H9 (cell line): ENCODE results near the gene NUDT14. TPM values are rescaled to one million over a fixed set of nuclear protein-coding genes. Genes with fewer than 3 reads are reported as not detected.

Experiments used
- DNase-seq: peaks from one replicate; pipeline ENCODE4 v3.0.0-alpha.2; 2017
- H2AFZ ChIP-seq: one replicate; pipeline ENCODE4 v1.6.1; 2013; ENCODE audit warnings: mild to moderate bottlenecking, low read length, control low read depth, moderate library complexity
- H2AK5ac ChIP-seq: 2 replicates; pipeline ENCODE4 v1.6.1; 2013; ENCODE audit warnings: low read length, control low read depth, mixed read lengths; ENCODE audit not compliant: insufficient read length
- H2BK120ac ChIP-seq: one replicate; pipeline ENCODE4 v1.6.1; 2013; ENCODE audit warnings: low read depth, mild to moderate bottlenecking, low read length, control low read depth, inconsistent platforms; ENCODE audit not compliant: poor library complexity, severe bottlenecking
- H2BK12ac ChIP-seq: 2 replicates; pipeline ENCODE4 v1.6.1; 2013; ENCODE audit warnings: low read length, control low read depth, mixed read lengths, low read depth; ENCODE audit not compliant: insufficient read length
- H2BK15ac ChIP-seq: 2 replicates; pipeline ENCODE4 v1.6.1; 2013; ENCODE audit warnings: low read depth, low read length, control low read depth
- H2BK20ac ChIP-seq: one replicate; pipeline ENCODE4 v1.6.1; 2013; ENCODE audit warnings: low read depth, mild to moderate bottlenecking, low read length, control low read depth, inconsistent platforms; ENCODE audit not compliant: poor library complexity, severe bottlenecking
- H2BK5ac ChIP-seq: 2 replicates; pipeline ENCODE4 v1.6.1; 2013; ENCODE audit warnings: low read length, control low read depth, mixed read lengths; ENCODE audit not compliant: insufficient read length
- H3K14ac ChIP-seq: 2 replicates; pipeline ENCODE4 v1.6.1; 2013; ENCODE audit warnings: low read length, control low read depth; ENCODE audit not compliant: insufficient read depth
- H3K18ac ChIP-seq: 2 replicates; pipeline ENCODE4 v1.6.1; 2013; ENCODE audit warnings: low read depth, mild to moderate bottlenecking, mixed read lengths, low read length, control low read depth; ENCODE audit not compliant: insufficient read length
- H3K23ac ChIP-seq: 2 replicates; pipeline ENCODE4 v1.6.1; 2013; ENCODE audit warnings: low read length, control low read depth, mixed read lengths, low read depth; ENCODE audit not compliant: insufficient read length
- H3K23me2 ChIP-seq: 2 replicates; pipeline ENCODE4 v1.6.1; 2013; ENCODE audit warnings: low read depth, mild to moderate bottlenecking, mixed read lengths, low read length, control low read depth; ENCODE audit not compliant: insufficient read length, poor library complexity, severe bottlenecking
- H3K27ac ChIP-seq: 2 replicates; pipeline ENCODE4 v1.5.1; 2013; ENCODE audit warnings: low read length, control low read depth, mixed read lengths, low read depth; ENCODE audit not compliant: insufficient read length
- H3K27me3 ChIP-seq: 2 replicates; pipeline ENCODE4 v1.6.1; 2013; ENCODE audit warnings: low read length, control low read depth, inconsistent platforms; ENCODE audit not compliant: insufficient read depth
- H3K4ac ChIP-seq: 2 replicates; pipeline ENCODE4 v1.6.1; 2013; ENCODE audit warnings: low read depth, mild to moderate bottlenecking, control low read depth, inconsistent platforms, low read length, moderate library complexity
- H3K4me1 ChIP-seq: 2 replicates; pipeline ENCODE4 v1.6.1; 2013; ENCODE audit warnings: low read length, control low read depth, inconsistent platforms; ENCODE audit not compliant: insufficient read depth
- H3K4me2 ChIP-seq: 2 replicates; pipeline ENCODE4 v1.6.1; 2013; ENCODE audit warnings: low read length, control low read depth, mixed read lengths; ENCODE audit not compliant: insufficient read length, insufficient read depth
- H3K56ac ChIP-seq: 2 replicates; pipeline ENCODE4 v1.6.1; 2013; ENCODE audit warnings: low read depth, mild to moderate bottlenecking, mixed read lengths, low read length, control low read depth; ENCODE audit not compliant: insufficient read length
- H3K79me1 ChIP-seq: 2 replicates; pipeline ENCODE4 v1.6.1; 2013; ENCODE audit warnings: low read depth, mild to moderate bottlenecking, moderate library complexity, low read length, control low read depth, inconsistent platforms; ENCODE audit not compliant: insufficient read depth, poor library complexity, severe bottlenecking
- H3K79me2 ChIP-seq: 2 replicates; pipeline ENCODE4 v1.6.1; 2013; ENCODE audit warnings: low read length, control low read depth, inconsistent platforms; ENCODE audit not compliant: insufficient read depth
- H3K9ac ChIP-seq: 2 replicates; pipeline ENCODE4 v1.6.1; 2013; ENCODE audit warnings: low read length, control low read depth, mixed read lengths; ENCODE audit not compliant: insufficient read length; ENCODE audit errors: extremely low read depth
- H3K9me3 ChIP-seq: one replicate; pipeline ENCODE4 v1.6.1; 2013; ENCODE audit warnings: low read depth, low read length, inconsistent platforms; ENCODE audit not compliant: control insufficient read depth
- H3T11ph ChIP-seq: one replicate; pipeline ENCODE4 v1.6.1; 2013; ENCODE audit warnings: mild to moderate bottlenecking, low read length, control low read depth, inconsistent platforms
- H4K20me1 ChIP-seq: one replicate; pipeline ENCODE4 v1.6.1; 2013; ENCODE audit not compliant: control insufficient read depth, insufficient read length, insufficient read depth
- H4K5ac ChIP-seq: 2 replicates; pipeline ENCODE4 v1.6.1; 2013; ENCODE audit warnings: low read depth, mild to moderate bottlenecking, mixed read lengths, low read length, control low read depth; ENCODE audit not compliant: insufficient read length
- H4K8ac ChIP-seq: replicated peaks from 2 replicates; pipeline ENCODE4 v1.6.1; 2013; ENCODE audit warnings: low read length, control low read depth, mixed read lengths, low read depth; ENCODE audit not compliant: insufficient read length
- H4K91ac ChIP-seq: 2 replicates; pipeline ENCODE4 v1.6.1; 2013; ENCODE audit warnings: low read depth, mild to moderate bottlenecking, moderate library complexity, mixed read lengths, low read length, control low read depth; ENCODE audit not compliant: insufficient read length
- H3K27ac Mint-ChIP-seq, 3 experiments: 2 replicates in 2 of 3; 3 replicates in 1 of 3; pipeline ENCODE4 v1.8.0; 2020 to 2021; ENCODE audit warnings: mixed read lengths in 3 of 3, mild to moderate bottlenecking in 1 of 3, moderate library complexity in 1 of 3
- H3K27me3 Mint-ChIP-seq: 2 replicates; pipeline ENCODE4 v1.8.0; 2021; ENCODE audit warnings: low read depth, mild to moderate bottlenecking, moderate library complexity, mixed read lengths
- H3K36me3 Mint-ChIP-seq, 3 experiments: 2 replicates in 2 of 3; 3 replicates in 1 of 3; pipeline ENCODE4 v1.8.0; 2020 to 2021; ENCODE audit warnings: low read depth in 3 of 3, mixed read lengths in 3 of 3; ENCODE audit not compliant: insufficient read depth in 1 of 3
- H3K4me1 Mint-ChIP-seq, 2 experiments: 2 replicates each; pipeline ENCODE4 v1.8.0; 2020; ENCODE audit warnings: mixed read lengths in 2 of 2
- H3K4me3 Mint-ChIP-seq, 2 experiments: 2 replicates in 1 of 2; 3 replicates in 1 of 2; pipeline ENCODE4 v1.8.0; 2020 to 2021; ENCODE audit warnings: mild to moderate bottlenecking in 2 of 2, mixed read lengths in 2 of 2, moderate library complexity in 1 of 2
- H3K9me3 Mint-ChIP-seq, 2 experiments: 2 replicates in 1 of 2; 3 replicates in 1 of 2; pipeline ENCODE4 v1.8.0; 2020; ENCODE audit warnings: mild to moderate bottlenecking in 2 of 2, mixed read lengths in 2 of 2, moderate library complexity in 1 of 2
- WGBS: extraction: QIAGEN DNeasy Blood & Tissue Kit; methylation state at CpG from one replicate; pipeline ENCODE4 v1.1.7; 2013; ENCODE audit warnings: missing lambda C conversion rate, low lambda C conversion rate, mixed read lengths; ENCODE audit not compliant: insufficient read length; ENCODE audit errors: extremely low coverage; 5-methylcytosine and 5-hydroxymethylcytosine counted together
- total RNA-seq: library from RNA; stranded (reverse); gene quantifications from 2 replicates; pipeline ENCODE4 v1.2.1, GENCODE V29; 2021
- TF ChIP-seq, protein P1 (sequence below): fragments of 200-600 bp; sonication (generic); conservative IDR thresholded peaks from 3 replicates; pipeline ENCODE4 v1.8.0; 2021; ENCODE audit warnings: antibody characterized with exemption, mild to moderate bottlenecking

Gene NUDT14
- total RNA-seq, 1 experiment from 2014 or later, result 41.1 TPM

DNA sequence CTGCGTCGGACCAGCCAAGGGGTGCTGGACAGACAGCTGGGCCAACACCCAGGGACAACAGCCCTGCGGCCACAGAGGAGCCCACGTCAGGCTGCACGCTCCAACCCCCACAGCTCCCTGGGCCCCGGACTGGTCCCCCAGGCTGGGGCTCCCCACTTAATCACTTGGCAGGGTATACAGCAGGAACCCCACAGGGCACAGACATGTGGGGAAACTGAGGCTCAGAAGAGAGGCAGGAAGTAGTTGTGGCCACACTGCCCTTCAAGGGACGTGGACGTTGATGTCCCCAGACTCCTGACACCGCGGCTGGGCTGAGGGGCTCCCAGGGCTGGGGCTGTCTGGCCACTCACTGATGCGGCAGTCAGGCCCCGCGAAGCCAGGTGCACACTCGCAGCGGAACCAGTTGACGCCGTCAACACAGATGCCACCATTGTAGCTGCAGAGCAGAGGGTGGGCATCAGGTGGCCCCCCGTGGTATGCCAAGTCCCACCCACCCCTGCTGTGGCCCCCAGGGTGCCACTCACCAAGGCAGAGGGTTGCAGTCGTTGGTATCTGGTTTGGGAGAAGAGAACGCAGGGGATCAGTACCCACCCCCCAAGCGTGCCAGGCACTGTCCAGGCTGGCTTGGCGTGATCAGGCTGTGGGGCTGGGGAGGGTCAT is 34.0 kb downstream of the NUDT14 start:
- Histone ChIP-seq H3T11ph (no peak overlapping the region), H3K27me3 (no peaks in the 10 kb centered on the region), H3K14ac (no peak overlapping the region), H3K79me2 (no peaks in the 10 kb centered on the region), H2AK5ac (no peak overlapping the region), H3K4ac (no peak overlapping the region), H4K8ac (no peak overlapping the region), H2BK20ac (no peak overlapping the region), H4K5ac (no peak overlapping the region), H2BK5ac (no peak overlapping the region), H3K4me2 (no peak overlapping the region), H3K4me1 (no peaks in the 10 kb centered on the region), H4K91ac (no peak overlapping the region), H3K9ac (no peak overlapping the region), H2BK120ac (no peak overlapping the region), H2AFZ (no peak overlapping the region), H3K27ac (no peak overlapping the region), H3K79me1 (no peaks in the 10 kb centered on the region), H2BK15ac (no peak overlapping the region), H2BK12ac (no peak overlapping the region), H3K18ac (no peak overlapping the region), H3K23me2 (no peaks in the 10 kb centered on the region), H4K20me1 (no peaks in the 10 kb centered on the region), H3K56ac (no peak overlapping the region), H3K9me3 (no peaks in the 10 kb centered on the region), H3K23ac (no peak overlapping the region)
- Mint-ChIP-seq H3K36me3 (peaks cover 0 to 2% (median 0%) of the 10 kb centered on the region in 3 experiments; a peak in 2 of 7 replicates), H3K9me3 (peaks cover 0 to 3% of the 10 kb centered on the region in 2 experiments; a peak in 3 of 5 replicates), H3K4me1 (no peaks in the 10 kb centered on the region), H3K27ac (no peak overlapping the region; a peak in 1 of 7 replicates), H3K4me3 (no peak overlapping the region), H3K27me3 (no peaks in the 10 kb centered on the region)
- DNase-seq, result peak; percentile 17
- WGBS, result no CpG with 5 or more reads among the region's 22 CpGs
- TF ChIP-seq, protein P1, sequence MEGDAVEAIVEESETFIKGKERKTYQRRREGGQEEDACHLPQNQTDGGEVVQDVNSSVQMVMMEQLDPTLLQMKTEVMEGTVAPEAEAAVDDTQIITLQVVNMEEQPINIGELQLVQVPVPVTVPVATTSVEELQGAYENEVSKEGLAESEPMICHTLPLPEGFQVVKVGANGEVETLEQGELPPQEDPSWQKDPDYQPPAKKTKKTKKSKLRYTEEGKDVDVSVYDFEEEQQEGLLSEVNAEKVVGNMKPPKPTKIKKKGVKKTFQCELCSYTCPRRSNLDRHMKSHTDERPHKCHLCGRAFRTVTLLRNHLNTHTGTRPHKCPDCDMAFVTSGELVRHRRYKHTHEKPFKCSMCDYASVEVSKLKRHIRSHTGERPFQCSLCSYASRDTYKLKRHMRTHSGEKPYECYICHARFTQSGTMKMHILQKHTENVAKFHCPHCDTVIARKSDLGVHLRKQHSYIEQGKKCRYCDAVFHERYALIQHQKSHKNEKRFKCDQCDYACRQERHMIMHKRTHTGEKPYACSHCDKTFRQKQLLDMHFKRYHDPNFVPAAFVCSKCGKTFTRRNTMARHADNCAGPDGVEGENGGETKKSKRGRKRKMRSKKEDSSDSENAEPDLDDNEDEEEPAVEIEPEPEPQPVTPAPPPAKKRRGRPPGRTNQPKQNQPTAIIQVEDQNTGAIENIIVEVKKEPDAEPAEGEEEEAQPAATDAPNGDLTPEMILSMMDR, result no peak
